OCI-LY7 (cell line): ENCODE results near the gene CD44. TPM values are rescaled to one million over a fixed set of nuclear protein-coding genes. Genes with fewer than 3 reads are reported as not detected.
A peak's percentile ranks its signal among the peaks of the same experiment; 100 is the strongest.

ENCODE experiments used
- BruUV-seq: library from RNA; stranded (reverse); fragments of 400-500 nt; replicated peaks from 2 replicates; lab custom pipeline; 2021; lab: Mats Ljungman, UMichigan
- CTCF ChIA-PET: fragments of 300-600 bp; sonication (Branson Sonifier 250); formaldehyde crosslinking; loops from one replicate; lab custom pipeline; 2022; ENCODE audit warnings: antibody characterized with exemption; ENCODE audit not compliant: unreplicated experiment; lab: Charles Lee
- POLR2A ChIA-PET: fragments of 300-600 bp; sonication (Branson Sonifier 250); formaldehyde crosslinking; loops from one replicate; lab custom pipeline; 2022; ENCODE audit warnings: antibody characterized with exemption; lab: Charles Lee
- DNase-seq: peaks from one replicate; pipeline ENCODE4 v3.0.0-alpha.2; 2015; ENCODE audit warnings: low spot score
- H2AFZ ChIP-seq: fragments of 200-600 bp; sonication (generic), shearing (Covaris generic); 2 replicates; pipeline ENCODE4 v1.6.1; 2014; ENCODE audit warnings: mild to moderate bottlenecking, antibody characterized with exemption, low read length, moderate library complexity
- H3K27ac ChIP-seq: fragments of 200-600 bp; sonication (generic); 2 replicates; pipeline ENCODE4 v1.5.1; 2014; ENCODE audit warnings: mixed run types, low read depth, mild to moderate bottlenecking, moderate library complexity, low read length, inconsistent platforms; ENCODE audit not compliant: poor library complexity, severe bottlenecking
- H3K36me3 ChIP-seq: fragments of 200-600 bp; sonication (generic); 2 replicates; pipeline ENCODE4 v1.6.1; 2014; ENCODE audit warnings: mild to moderate bottlenecking, antibody characterized with exemption, low read length, moderate library complexity, mixed read lengths; ENCODE audit not compliant: insufficient read depth
- H3K4me1 ChIP-seq: fragments of 200-600 bp; sonication (generic); 2 replicates; pipeline ENCODE4 v1.5.1; 2014; ENCODE audit warnings: mild to moderate bottlenecking, low read length; ENCODE audit not compliant: insufficient read depth, poor library complexity, severe bottlenecking
- H3K4me2 ChIP-seq: fragments of 200-600 bp; sonication (generic); 2 replicates; pipeline ENCODE4 v1.6.1; 2014; ENCODE audit warnings: mild to moderate bottlenecking, low read length
- H3K4me3 ChIP-seq: fragments of 200-600 bp; sonication (generic); 2 replicates; pipeline ENCODE4 v1.5.1; 2014; ENCODE audit warnings: mild to moderate bottlenecking, low read depth, low read length; ENCODE audit not compliant: poor library complexity, severe bottlenecking
- H3K79me2 ChIP-seq: fragments of 200-600 bp; sonication (generic); 2 replicates; pipeline ENCODE4 v1.6.1; 2016; ENCODE audit warnings: low read depth, mild to moderate bottlenecking, low read length, moderate library complexity, mixed read lengths; ENCODE audit not compliant: insufficient read depth
- H3K9me2 ChIP-seq: fragments of 200-600 bp; sonication (generic); 2 replicates; pipeline ENCODE4 v1.6.1; 2016; ENCODE audit warnings: mild to moderate bottlenecking, low read length, mixed read lengths; ENCODE audit not compliant: insufficient read depth
- H3K9me3 ChIP-seq: fragments of 200-600 bp; sonication (generic); 2 replicates; pipeline ENCODE4 v1.6.1; 2014; ENCODE audit warnings: mild to moderate bottlenecking, mixed run types, low read length, mixed read lengths
- H4K20me1 ChIP-seq: fragments of 200-600 bp; sonication (generic); 2 replicates; pipeline ENCODE4 v1.6.1; 2014; ENCODE audit warnings: mild to moderate bottlenecking, antibody characterized with exemption, low read length, moderate library complexity, mixed read lengths; ENCODE audit not compliant: insufficient read depth
- EZH2phosphoT487 ChIP-seq: fragments of 200-600 bp; sonication (generic); IDR thresholded peaks from 2 replicates; pipeline ENCODE4 v1.6.1; 2018; ENCODE audit warnings: low read depth, borderline replicate concordance, mild to moderate bottlenecking, mixed run types, antibody characterized with exemption, low read length, moderate library complexity, mixed read lengths
- intact Hi-C: fragments of 100-400 bp; cut with micrococcal nuclease; formaldehyde crosslinking; loops from one replicate; pipeline ENCODE4 v1.10.0; 2022; ENCODE audit not compliant: unreplicated experiment
- total RNA-seq, 2 experiments: library from RNA; depleted of rRNA in 1 of 2; stranded (reverse); fragments of >200 nt in 1 of 2; shearing (Covaris generic) in 1 of 2; gene quantifications; 2 replicates each; pipeline ENCODE4 v1.2.3, GENCODE V29; 2014 to 2022
- TF ChIP-seq, protein P1 (sequence below): fragments of 200-600 bp; sonication (generic); conservative IDR thresholded peaks from 2 replicates; pipeline ENCODE4 v1.5.1; 2014; ENCODE audit warnings: mild to moderate bottlenecking, antibody characterized with exemption, low read length, moderate library complexity, mixed read lengths

Gene CD44
- total RNA-seq, 2 experiments from 2014 or later: 0.55 TPM; not detected in 1

GRCh38 chr11:35109827-35110226, 29.1 kb upstream of the CD44 start:
- no peaks in the 10 kb centered on the region for H3K79me2 ChIP-seq
- TF ChIP-seq EZH2phosphoT487: no peak
- TF ChIP-seq, protein P1, sequence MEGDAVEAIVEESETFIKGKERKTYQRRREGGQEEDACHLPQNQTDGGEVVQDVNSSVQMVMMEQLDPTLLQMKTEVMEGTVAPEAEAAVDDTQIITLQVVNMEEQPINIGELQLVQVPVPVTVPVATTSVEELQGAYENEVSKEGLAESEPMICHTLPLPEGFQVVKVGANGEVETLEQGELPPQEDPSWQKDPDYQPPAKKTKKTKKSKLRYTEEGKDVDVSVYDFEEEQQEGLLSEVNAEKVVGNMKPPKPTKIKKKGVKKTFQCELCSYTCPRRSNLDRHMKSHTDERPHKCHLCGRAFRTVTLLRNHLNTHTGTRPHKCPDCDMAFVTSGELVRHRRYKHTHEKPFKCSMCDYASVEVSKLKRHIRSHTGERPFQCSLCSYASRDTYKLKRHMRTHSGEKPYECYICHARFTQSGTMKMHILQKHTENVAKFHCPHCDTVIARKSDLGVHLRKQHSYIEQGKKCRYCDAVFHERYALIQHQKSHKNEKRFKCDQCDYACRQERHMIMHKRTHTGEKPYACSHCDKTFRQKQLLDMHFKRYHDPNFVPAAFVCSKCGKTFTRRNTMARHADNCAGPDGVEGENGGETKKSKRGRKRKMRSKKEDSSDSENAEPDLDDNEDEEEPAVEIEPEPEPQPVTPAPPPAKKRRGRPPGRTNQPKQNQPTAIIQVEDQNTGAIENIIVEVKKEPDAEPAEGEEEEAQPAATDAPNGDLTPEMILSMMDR: no peak
- peaks cover 9% of the 10 kb centered on the region; the same call in 1 of the 2 replicates for H3K9me3 ChIP-seq
- no peak for DNase-seq
- no TSS peak for BruUV-seq
- intact Hi-C loops: no loop called here
- H3K4me3 ChIP-seq: no peak overlapping the region
- H4K20me1 ChIP-seq: no peaks in the 10 kb centered on the region
- H3K4me1 ChIP-seq: peaks cover 69% of the 10 kb centered on the region
- H3K9me2 ChIP-seq: no peaks in the 10 kb centered on the region
- CTCF ChIA-PET: no interaction called here
- no peak overlapping the region for H3K27ac ChIP-seq
- H3K36me3 ChIP-seq: no peaks in the 10 kb centered on the region
- no peak overlapping the region for H2AFZ ChIP-seq
- POLR2A ChIA-PET: interaction anchor here (1.1 to 1.5 kb wide), 2 partner anchors 9 to 52 kb away, joined by 5 read pairs; no protein-coding TSS in a partner anchor
- H3K4me2 ChIP-seq: no peak overlapping the region

GRCh38 chr11:35111161-35112055, 27.6 kb upstream of the CD44 start:
- BruUV-seq: no TSS peak
- no peaks in the 10 kb centered on the region for H3K9me2 ChIP-seq
- no peaks in the 10 kb centered on the region for H4K20me1 ChIP-seq
- H3K4me3 ChIP-seq: no peak overlapping the region
- DNase-seq: no peak
- intact Hi-C loops: no loop called here
- no peaks in the 10 kb centered on the region for H3K36me3 ChIP-seq
- TF ChIP-seq, protein P1: no peak
- no peak for TF ChIP-seq EZH2phosphoT487
- H3K4me2 ChIP-seq: 0 out of 2 replicates have a peak overlapping the region, but pooled peaks have one; percentile 10
- ChIA-PET POLR2A (interaction anchor here (0.7 kb wide), 1 partner anchor 261 kb away, joined by 3 read pairs; no protein-coding TSS in a partner anchor), CTCF (no interaction called here)
- H3K9me3 ChIP-seq: peaks cover 9% of the 10 kb centered on the region; the same call in 1 of the 2 replicates
- no peak overlapping the region for H3K27ac ChIP-seq
- H3K4me1 ChIP-seq: peaks cover 69% of the 10 kb centered on the region
- H3K79me2 ChIP-seq: no peaks in the 10 kb centered on the region
- H2AFZ ChIP-seq: 0 out of 2 replicates have a peak overlapping the region, but pooled peaks have one; percentile 4
